IPS-20b (cell line): Measurements from ENCODE around the gene NADSYN1.

Experiments used
- H3K27ac ChIP-seq: one replicate; pipeline ENCODE4 v1.5.1; 2013; ENCODE audit warnings: low read length
- H3K27me3 ChIP-seq: 2 replicates; pipeline ENCODE4 v1.6.1; 2013; ENCODE audit warnings: mild to moderate bottlenecking, low read length, inconsistent platforms; ENCODE audit not compliant: insufficient read depth
- H3K36me3 ChIP-seq: 2 replicates; pipeline ENCODE4 v1.6.1; 2013; ENCODE audit warnings: low read depth, mild to moderate bottlenecking, inconsistent platforms, low read length, moderate library complexity; ENCODE audit not compliant: insufficient read depth
- H3K4me1 ChIP-seq: 2 replicates; pipeline ENCODE4 v1.6.1; 2013; ENCODE audit warnings: mild to moderate bottlenecking, control low read depth, inconsistent platforms, low read length, moderate library complexity; ENCODE audit not compliant: insufficient read depth
- H3K4me3 ChIP-seq: 2 replicates; pipeline ENCODE4 v1.5.1; 2013; ENCODE audit warnings: mild to moderate bottlenecking, low read length, inconsistent platforms
- H3K9ac ChIP-seq: 2 replicates; pipeline ENCODE4 v1.6.1; 2013; ENCODE audit warnings: low read depth, mild to moderate bottlenecking, inconsistent platforms, low read length, moderate library complexity
- H3K9me3 ChIP-seq: 2 replicates; pipeline ENCODE4 v1.6.1; 2013; ENCODE audit warnings: mild to moderate bottlenecking, low read depth, low read length, inconsistent platforms; ENCODE audit not compliant: insufficient read depth

The NADSYN1 gene

GRCh38 chr11:71454470-71455113, 1.6 kb downstream of the NADSYN1 start:
- Histone ChIP-seq H3K9ac (no peak overlapping the region), H3K27me3 (no peaks in the 10 kb centered on the region), H3K9me3 (no peaks in the 10 kb centered on the region), H3K36me3 (peaks cover 41% of the 10 kb centered on the region), H3K27ac (no peak overlapping the region), H3K4me1 (peaks cover 5% of the 10 kb centered on the region; the same call in 1 of the 2 replicates), H3K4me3 (no peak overlapping the region)

- Histone ChIP-seq H3K27ac (no peak overlapping the region), H3K36me3 (peaks cover 55% of the 10 kb centered on the region), H3K9me3 (no peaks in the 10 kb centered on the region), H3K9ac (no peak overlapping the region), H3K4me1 (peaks cover 5% of the 10 kb centered on the region; the same call in 1 of the 2 replicates), H3K4me3 (no peak overlapping the region), H3K27me3 (no peaks in the 10 kb centered on the region)
Measured at GRCh38 chr11:71456294-71456693, 3.3 kb downstream of the NADSYN1 start.

GRCh38 chr11:71456831-71457230, 3.8 kb downstream of the NADSYN1 start:
- Histone ChIP-seq H3K9ac (no peak overlapping the region), H3K36me3 (peaks cover 55% of the 10 kb centered on the region), H3K27ac (no peak overlapping the region), H3K4me3 (no peak overlapping the region), H3K4me1 (peaks cover 5% of the 10 kb centered on the region; the same call in 1 of the 2 replicates), H3K9me3 (no peaks in the 10 kb centered on the region), H3K27me3 (no peaks in the 10 kb centered on the region)

- H3K9me3 ChIP-seq = no peaks in the 10 kb centered on the region
- H3K36me3 ChIP-seq = peaks cover 55% of the 10 kb centered on the region
- no peaks in the 10 kb centered on the region for H3K27me3 ChIP-seq
- no peak overlapping the region for H3K9ac ChIP-seq
- no peaks in the 10 kb centered on the region for H3K4me1 ChIP-seq
- H3K27ac ChIP-seq = no peak overlapping the region
- H3K4me3 ChIP-seq = no peak overlapping the region
Measured at GRCh38 chr11:71458146-71459070, 5.4 kb downstream of the NADSYN1 start.

- H3K9ac ChIP-seq = no peak overlapping the region
Measured at GRCh38 chr11:71459076-71459766, 6.2 kb downstream of the NADSYN1 start.

GRCh38 chr11:71459767-71460320, 6.8 kb downstream of the NADSYN1 start:
- H3K9ac ChIP-seq = no peak overlapping the region
- no peaks in the 10 kb centered on the region for H3K4me1 ChIP-seq
- no peaks in the 10 kb centered on the region for H3K9me3 ChIP-seq
- H3K27ac ChIP-seq = no peak overlapping the region
- H3K36me3 ChIP-seq = peaks cover 54% of the 10 kb centered on the region
- H3K4me3 ChIP-seq = no peak overlapping the region
- H3K27me3 ChIP-seq = no peaks in the 10 kb centered on the region

More at GRCh38 chr11:71459076-71459766, 6.2 kb downstream of the NADSYN1 start:
- Histone ChIP-seq H3K27ac (no peak overlapping the region), H3K4me1 (no peaks in the 10 kb centered on the region), H3K36me3 (peaks cover 55% of the 10 kb centered on the region), H3K27me3 (no peaks in the 10 kb centered on the region), H3K9me3 (no peaks in the 10 kb centered on the region), H3K4me3 (no peak overlapping the region)

GRCh38 chr11:71461696-71462095, 8.7 kb downstream of the NADSYN1 start:
- no peak overlapping the region for H3K9ac ChIP-seq
- peaks cover 38% of the 10 kb centered on the region for H3K36me3 ChIP-seq
- no peak overlapping the region for H3K27ac ChIP-seq
- H3K9me3 ChIP-seq = no peaks in the 10 kb centered on the region
- no peaks in the 10 kb centered on the region for H3K4me1 ChIP-seq
- no peaks in the 10 kb centered on the region for H3K27me3 ChIP-seq
- no peak overlapping the region for H3K4me3 ChIP-seq

- Histone ChIP-seq H3K4me1 (no peaks in the 10 kb centered on the region), H3K27ac (no peak overlapping the region), H3K36me3 (peaks cover 40% of the 10 kb centered on the region), H3K9me3 (peaks cover 4% of the 10 kb centered on the region), H3K9ac (no peak overlapping the region), H3K4me3 (no peak overlapping the region), H3K27me3 (no peaks in the 10 kb centered on the region)
Measured at GRCh38 chr11:71462726-71463125, 9.7 kb downstream of the NADSYN1 start.

GRCh38 chr11:71463331-71464211, 10.6 kb downstream of the NADSYN1 start:
- no peak overlapping the region for H3K9ac ChIP-seq
- H3K36me3 ChIP-seq = peaks cover 41% of the 10 kb centered on the region
- H3K9me3 ChIP-seq = peaks cover 11% of the 10 kb centered on the region
- H3K4me3 ChIP-seq = no peak overlapping the region
- H3K27ac ChIP-seq = no peak overlapping the region
- H3K27me3 ChIP-seq = no peaks in the 10 kb centered on the region
- no peaks in the 10 kb centered on the region for H3K4me1 ChIP-seq

- H3K4me3 ChIP-seq = no peak overlapping the region
- H3K36me3 ChIP-seq = peaks cover 26% of the 10 kb centered on the region
- no peaks in the 10 kb centered on the region for H3K27me3 ChIP-seq
- no peak overlapping the region for H3K27ac ChIP-seq
- peaks cover 18% of the 10 kb centered on the region for H3K9me3 ChIP-seq
- no peak overlapping the region for H3K9ac ChIP-seq
- no peaks in the 10 kb centered on the region for H3K4me1 ChIP-seq
Measured at GRCh38 chr11:71465054-71465453, 12.1 kb downstream of the NADSYN1 start.

GRCh38 chr11:71466358-71466757, 13.4 kb downstream of the NADSYN1 start:
- peaks cover 18% of the 10 kb centered on the region for H3K9me3 ChIP-seq
- no peak overlapping the region for H3K9ac ChIP-seq
- H3K27ac ChIP-seq = no peak overlapping the region
- peaks cover 16% of the 10 kb centered on the region for H3K36me3 ChIP-seq
- H3K27me3 ChIP-seq = no peaks in the 10 kb centered on the region
- no peaks in the 10 kb centered on the region for H3K4me1 ChIP-seq
- no peak overlapping the region for H3K4me3 ChIP-seq
